Fibroblast of peridontal ligament (primary cell): ENCODE measurements around the gene HRH3.

Experiments used
- DNase-seq: peaks from one replicate; pipeline ENCODE4 v3.0.0-alpha.2; 2010; ENCODE audit errors: extremely low read depth

HRH3 gene

DNA sequence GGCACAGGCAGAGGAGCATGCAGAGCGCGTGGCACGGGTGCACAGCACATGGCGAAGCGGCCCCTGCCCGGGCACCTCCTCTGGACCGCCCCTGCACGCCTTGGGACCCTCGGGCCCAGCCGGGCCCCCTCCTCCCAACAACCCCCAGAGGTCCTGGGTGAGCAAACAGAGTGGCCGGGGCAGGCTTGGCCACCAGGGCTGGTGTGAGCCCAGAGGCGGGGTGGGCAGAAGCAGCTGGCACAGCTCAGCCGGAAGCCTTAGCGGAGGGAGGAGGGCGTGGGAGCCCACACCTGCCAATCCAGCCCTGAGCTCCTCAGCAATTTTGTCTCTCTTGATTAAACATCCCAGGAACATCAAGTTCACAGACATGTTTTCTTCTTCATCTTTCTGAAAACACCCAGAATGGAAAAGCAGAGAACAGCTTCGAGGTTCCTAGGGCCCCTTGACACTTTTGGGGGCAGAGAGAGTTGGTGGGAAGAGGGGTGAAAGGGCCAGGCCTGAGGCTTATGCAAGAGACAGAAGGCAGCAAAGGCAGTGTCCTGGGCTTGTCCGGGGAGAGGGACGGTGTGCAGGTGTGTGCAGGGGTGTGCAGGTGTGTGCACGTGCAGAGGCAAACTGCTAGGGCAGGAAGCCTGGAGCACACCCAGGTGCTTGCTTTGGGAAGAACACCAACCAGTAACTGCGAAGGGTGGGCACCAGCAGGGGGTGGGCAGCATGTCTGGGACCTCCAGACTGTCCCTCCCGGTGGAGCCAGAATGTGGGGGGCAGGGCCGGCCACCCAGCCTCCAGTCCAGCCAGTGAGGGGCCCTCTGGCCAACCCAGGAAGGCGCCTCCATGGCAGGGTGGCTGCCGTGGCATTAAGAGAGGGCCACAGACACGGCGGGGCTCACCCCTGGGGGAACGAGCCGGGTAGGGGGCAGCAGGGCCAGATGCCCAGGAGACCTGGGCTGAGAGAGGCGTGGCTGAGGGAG is 4.8 kb downstream of the HRH3 start:
- DNase-seq = no peak

DNA sequence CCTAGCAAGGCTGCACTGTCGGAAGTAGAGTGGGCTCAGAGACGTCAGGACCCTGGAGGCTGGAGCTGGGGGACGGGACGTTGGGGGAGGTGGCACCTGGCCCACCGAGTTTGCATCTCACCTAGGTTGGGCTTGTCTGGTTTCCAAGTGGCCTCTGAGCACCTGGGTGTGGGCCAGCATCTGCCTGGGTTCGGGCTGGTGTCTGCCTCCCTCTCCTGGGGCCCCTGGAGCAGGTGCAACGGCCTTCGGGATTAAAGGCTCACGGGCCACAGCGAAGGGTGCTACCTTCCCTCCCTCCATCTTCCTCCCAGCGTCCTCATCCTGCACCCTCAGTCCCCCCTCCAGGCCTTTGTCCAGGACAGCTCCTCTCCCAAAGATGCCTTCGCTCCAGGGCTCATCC is 6.0 kb downstream of the HRH3 start:
- no peak for DNase-seq

DNA sequence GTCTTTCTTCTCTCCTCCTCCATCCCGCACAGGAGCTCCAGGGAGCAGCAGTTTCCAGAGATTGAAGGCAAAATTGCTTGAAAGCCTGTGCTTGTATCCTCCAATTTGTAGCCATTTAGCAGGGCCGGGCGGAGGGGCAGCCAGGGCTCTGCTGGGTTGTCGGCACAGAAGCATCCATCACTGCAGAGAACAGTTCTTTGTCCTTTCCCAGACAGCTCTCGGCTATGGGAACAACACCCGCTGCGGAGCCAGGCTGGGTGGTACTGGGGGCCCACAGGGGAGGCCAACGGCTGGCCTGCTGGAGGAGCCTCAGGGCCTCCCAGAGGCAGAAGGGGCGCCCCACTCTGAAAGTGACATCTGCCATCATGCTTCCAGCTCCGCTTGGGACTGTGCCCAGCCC is 7.8 kb downstream of the HRH3 start:
- DNase-seq = no peak

DNA sequence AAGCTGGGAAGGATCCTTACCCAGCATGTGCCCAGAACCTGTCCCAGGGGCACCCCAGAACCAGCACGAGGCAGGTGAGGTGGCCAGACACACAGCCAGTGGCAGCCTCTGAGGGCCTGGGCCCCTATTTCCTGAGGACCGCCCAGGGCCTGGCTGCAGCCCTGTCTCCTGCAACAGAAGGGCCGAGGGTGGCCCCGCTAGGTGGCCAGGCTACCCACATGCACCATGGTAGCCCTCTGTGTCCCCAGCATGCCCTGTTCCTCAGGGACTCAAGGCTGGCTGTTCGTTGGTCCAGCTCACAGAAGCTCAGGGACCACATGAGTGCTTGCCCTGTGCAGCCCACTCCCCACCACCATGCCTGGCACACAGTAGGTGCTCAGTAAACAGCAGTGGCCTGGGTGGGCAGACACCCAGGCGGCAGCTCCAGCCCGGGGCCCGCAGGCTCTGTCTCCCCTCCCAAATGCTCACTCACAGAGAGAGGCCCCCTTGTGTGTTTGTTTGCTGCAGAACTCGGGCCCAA is 8.2 kb downstream of the HRH3 start:
- DNase-seq = no peak

DNA sequence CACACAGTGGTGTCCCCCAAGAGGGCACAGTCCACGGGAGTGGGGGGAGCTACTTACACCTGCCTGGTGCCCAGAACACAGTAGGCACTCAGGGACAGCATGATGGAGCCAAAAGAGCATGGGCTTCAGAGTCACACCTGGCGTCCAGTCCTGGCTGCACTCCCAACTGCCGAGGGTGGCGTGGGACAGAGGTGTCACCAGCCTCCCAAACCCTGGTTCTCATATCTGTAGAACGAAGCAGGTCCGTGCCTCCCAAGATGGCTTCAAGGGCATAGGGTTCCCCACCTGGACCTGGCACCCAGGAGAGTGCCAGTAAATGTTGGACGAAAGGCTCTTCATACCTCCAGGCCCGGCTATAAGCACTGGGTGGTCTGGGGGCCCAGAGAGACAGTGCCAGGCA is 8.9 kb downstream of the HRH3 start:
- no peak for DNase-seq

DNA sequence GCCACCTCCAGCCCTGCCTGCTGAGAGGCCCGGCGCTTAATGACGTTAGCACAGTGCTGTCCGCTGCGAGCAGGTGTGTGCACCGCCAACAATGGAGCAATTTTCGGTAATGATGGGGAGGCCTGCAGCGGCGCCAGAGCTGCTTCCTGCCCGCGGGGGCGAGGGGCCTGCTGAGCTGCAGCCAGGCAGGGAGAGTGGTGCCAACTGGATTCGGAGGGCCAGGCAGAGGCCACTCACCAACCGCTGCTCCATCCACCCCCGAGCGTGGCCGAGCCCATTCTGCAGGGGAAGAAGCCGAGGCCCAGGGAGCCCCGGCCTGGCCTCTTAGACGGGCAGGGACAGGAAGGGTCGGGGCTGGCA is 9.6 kb downstream of the HRH3 start:
- no peak for DNase-seq

DNA sequence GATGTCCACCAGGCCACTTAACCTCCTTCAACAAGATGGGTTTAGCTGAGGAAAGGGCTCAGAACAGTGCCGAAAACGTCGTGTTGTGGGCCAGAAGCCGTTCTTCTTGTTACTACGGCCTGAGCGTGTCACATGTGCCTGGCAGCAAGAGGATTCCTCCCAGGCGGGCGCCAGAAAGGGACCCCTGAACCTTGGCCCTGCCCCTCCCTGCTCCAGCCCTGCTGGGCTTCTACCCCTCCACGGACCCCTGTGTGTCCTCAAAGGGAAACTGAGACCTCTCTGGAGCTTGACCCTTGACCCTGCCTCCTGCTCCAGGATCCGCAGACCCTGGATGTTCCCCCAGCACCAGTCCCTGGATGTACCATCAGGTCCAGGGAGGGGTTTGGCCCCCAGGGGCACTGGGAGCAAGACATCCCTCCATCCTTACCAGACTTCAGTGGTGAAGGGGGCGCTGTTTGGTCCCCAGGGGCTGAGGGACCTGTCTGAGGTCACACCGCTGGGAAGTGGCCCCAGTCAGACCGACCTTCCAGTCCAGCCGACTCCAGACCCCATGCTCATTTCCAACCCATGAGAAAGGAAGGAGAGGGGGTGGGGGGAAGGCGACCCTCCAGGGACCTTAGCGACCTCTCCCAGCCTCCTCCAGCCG is 10.1 kb downstream of the HRH3 start:
- DNase-seq = no peak

DNA sequence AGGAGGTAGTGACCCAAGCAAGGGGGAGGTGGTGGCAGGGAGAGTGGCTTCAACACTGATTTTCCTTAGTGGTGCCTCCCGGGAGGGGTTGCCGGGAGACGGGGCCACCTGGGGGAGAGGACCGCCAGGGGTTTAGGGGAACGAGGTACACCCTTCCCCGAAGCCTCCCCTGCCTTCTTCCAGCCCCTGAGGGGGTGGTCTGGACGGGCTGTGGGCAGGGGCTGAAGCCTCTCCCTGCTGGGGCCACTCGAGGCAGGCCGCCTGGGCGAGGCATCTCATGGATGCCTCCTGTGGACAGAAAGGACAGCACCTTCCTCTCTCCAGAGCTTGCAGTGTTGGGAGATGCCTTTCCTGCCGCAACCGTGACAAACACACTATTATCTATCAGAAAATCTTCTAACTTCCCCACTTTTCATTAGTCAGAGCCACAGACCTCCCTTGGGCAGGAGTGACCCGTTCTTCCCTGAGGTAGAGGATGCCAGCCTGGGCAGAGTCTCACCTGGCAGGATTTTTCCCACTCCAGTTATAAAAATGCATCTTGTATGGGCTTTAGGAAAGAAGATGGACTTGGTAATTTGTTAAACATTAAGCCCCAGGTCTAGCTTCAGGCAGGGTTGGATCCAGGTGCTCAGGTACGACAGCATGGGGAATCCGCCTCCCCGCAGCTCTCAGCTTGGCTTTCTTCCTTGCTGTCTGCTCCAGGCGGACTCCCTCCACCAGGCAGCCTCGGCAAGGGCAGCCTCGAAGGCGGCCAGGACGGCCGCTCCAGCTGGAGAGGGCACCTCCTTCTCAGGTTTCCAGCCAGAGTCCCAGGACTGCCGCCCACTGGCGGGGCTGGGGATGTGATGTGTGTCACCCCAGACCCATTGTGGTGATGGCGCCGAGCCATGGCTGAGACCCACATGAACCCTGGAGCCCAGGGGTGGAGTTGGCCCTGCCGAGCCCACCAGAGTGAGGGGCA is 11.0 kb downstream of the HRH3 start:
- no peak for DNase-seq

DNA sequence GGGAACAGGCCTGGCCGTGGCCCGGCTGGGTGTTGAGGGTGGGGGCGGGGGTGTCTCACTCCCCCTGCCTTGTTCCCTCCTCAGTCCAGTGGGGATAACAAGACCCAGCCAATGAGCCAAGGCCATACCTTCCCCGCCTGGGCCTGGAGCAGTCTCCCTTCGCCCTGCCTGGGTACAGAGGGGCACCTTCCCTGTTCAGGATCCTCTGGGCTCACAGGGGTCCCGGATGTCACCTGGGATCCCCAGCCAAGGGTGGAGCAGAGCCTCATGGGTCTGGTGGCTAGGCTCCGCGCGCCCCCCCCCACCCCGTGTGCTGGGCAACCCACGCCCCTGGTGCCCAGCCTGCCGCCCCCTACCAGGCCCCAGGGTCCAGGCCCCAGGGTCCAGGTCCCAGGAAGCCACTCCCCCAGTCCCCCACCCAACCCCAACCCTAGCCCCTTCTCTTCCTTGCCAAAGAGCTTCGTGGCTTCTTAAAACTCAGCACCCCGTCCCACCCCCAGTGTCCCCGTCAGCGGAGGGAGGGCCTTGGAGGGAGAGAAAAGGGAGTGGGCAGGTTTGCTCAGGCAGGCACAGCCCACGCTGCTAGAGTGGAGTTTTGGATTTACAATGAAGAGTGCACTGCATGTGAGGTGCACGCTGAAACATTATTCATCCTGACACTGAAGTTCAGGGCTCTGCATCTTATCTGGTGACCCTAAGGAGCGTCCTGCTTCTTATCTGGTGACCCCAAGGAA is 11.8 kb downstream of the HRH3 start:
- no peak for DNase-seq

DNA sequence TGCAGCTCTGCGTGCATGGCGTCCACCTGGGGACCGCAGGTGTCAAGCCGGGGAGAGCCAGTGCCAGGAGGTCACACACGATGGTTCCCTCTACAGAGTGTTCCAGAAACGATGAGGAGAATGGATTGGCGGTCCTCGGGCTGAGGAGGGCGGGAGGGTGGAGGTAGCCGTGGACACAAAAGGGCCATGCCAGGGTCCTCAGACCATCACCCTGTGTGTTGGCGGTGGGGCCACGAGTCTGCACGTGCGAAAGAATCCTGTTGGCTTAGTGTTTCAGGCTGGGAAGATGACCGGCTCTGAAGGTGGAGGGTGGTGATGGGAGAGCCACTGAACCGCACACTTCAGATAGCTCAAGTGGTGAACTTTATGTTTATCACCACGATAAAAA is 13.7 kb downstream of the HRH3 start:
- no peak for DNase-seq

DNA sequence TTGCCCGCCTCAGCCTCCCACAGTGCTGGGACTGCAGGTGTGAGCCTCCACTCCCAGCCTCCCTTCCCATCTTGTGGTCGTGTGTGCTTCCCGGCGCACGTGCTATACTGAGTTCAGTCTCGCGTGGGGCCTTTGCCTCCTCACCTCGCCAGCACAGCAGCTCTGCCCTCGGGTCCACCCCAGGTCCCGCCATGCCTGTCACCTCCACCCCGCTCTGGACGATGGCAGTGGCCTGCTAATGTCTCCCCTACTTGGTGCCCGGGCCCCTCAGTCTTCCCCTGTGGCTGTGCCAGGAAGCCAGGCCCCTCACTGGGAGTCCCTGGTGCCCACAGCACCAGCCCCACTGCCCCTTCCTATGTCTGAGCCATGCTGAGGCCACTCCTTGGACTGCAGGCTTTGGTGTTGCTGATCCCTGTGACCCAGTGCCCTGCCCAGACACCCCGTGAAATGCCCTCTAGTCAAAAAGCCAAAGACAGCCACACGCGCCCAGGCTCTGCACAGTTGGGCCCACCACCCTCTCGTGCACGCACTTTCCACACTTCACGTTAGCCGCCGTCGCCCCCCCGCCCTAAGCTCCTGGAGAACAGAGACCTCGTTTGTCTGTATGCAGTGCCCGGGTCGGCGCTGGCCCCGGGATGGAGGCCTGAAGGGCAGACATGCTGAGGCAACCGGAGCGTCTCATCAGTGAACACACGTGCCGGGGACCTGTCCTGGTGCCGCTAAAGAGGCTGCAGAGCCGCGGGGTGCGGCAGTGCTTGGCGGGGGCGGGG is 14.3 kb downstream of the HRH3 start:
- no peak for DNase-seq

DNA sequence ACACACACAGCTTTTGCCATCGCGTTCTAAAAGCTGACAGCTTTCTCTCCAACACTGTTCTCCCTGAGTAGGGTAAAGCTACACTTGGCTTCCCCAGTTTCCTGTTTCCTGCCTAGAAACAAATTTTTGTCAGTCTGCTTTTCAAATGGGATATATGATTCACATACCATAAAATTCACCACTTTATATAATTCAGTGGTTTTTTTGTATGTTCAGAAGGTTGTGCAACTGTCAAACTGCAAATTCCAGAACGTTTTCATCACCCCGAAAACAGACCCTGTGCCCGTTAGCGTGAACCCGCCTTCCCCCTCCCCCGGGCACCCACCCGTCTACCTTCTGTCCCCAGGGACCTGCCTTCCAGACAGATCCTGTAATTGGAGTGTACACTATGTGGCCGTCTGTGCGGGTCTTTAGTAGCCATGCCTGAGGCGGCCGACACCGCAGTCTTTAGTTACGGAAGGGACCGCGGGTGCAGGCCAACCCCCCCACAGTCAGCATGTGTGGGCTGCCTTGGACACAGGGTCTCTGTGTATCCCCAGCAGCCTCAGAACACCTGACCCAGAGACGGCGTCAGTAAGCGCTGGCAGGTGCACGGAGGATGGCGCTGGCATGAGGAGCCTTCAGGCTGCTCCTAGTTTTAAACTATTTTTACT is 16.6 kb downstream of the HRH3 start:
- no peak for DNase-seq

DNA sequence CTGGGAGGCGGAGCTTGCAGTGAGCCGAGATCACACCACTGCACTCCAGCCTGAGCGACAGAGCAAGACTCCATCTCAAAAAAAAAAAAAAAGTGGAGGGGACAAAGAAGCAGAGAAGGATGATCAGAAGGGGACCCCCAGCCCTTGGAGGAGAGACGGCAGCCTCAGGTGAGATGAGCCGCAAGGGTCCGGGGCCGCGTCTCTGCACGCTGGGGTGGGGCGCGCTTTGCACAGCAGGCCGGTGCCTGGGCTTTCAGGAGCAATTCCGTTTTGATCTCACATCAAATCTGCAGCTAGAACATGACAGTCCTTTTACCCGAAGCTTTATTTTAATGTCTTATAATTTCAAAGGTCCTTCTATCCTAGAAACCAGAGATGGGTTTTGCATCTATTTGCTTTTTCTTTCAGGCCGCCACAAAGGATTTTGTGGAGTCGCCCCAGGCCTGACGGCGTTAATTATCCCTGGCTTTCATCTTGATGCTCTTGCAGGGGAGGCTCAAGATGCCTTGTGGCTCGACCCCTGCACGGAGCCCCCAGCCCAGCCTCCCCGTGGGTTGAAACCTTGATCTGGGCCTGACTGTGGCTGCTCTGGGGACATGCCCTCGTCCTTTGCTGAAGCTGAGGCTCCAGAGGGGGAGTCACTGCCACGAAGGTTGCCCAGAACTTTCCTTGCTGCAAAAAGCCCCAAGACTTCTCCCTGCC is 17.3 kb downstream of the HRH3 start:
- no peak for DNase-seq

DNA sequence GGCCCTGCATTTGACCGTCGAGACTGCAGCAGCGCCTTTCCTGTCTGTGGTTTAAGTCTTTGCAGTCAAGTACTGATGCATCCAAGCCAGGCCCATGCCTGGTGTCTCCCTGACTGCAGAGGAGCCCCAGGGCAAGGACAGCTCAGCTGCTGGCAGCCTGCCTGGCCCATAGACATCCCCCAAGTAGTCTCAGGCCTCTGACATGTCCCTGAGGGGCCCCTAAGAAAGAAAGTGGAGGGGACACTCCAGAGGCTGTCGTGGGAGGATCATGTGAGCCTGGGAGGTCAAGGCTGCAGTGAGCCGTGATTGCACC is 18.0 kb downstream of the HRH3 start:
- DNase-seq = no peak

DNA sequence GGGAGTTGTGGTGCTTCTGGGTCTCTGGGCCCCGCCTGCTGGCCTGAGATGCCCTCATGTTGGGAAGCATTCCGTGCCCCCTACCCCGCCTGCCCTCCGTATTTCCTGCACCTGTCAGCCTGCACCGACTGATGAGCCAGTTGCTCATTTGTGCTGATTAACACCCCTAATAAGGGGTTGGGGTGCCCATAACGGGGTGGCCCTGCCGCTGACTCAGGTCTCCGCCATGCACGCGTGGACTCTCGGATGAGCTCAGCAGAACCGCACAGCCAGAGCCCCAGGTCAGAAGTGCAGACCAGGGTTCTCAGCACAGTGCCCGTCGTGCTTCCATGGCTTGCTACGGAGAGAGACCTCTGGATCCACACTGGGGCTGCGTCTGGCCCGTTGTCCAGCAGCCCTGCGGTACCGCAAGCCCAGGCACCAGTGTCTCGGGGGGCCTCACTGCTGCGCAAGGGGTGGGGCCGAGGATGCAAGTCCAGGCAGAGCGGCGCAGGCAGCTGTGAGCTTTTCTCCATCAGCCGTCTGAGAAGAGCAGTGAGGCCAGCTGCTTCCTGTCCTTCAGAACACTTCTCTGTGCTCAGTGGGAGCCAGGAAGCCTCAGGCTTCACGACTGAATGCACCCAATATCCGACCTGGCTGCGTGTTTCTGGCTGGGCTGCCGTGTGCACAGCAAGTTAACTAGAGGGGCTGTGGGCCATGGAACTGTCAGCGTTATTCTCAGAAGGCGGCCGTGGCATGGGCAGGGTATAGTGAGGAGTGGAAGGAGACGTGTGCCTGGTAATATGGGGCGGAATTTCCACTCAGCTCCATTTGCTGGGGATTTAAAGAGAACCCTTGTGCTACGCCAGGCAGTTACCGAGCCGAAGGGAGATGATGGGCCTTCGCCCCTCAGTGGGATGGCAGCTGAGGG is 18.6 kb downstream of the HRH3 start:
- no peak for DNase-seq

DNA sequence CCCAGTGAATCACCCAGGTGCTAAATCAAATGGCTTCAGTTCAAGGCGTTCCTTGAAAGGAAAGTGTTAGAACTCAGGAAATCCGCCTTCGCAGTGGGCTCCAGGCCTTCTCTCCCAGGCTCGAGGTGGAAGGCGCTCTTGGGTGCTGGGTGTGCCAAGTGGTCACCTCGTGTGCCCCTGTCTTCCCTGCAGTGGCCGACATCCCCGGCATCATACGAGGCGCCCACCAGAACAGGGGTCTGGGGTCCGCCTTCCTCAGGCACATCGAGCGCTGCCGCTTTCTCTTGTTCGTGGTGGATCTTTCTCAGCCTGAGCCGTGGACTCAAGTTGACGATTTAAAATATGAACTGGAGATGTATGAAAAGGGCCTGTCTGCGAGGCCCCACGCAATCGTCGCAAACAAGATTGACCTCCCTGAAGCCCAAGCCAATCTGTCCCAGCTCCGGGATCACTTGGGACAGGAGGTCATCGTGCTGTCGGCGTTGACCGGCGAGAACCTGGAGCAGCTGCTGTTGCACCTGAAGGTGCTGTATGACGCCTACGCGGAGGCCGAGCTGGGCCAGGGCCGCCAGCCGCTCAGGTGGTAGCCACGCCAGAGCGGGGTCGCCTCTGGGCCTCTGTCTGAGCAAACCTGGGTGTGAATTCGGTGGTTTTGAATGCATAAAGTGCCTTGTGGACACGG is 19.4 kb downstream of the HRH3 start:
- DNase-seq = no peak

DNA sequence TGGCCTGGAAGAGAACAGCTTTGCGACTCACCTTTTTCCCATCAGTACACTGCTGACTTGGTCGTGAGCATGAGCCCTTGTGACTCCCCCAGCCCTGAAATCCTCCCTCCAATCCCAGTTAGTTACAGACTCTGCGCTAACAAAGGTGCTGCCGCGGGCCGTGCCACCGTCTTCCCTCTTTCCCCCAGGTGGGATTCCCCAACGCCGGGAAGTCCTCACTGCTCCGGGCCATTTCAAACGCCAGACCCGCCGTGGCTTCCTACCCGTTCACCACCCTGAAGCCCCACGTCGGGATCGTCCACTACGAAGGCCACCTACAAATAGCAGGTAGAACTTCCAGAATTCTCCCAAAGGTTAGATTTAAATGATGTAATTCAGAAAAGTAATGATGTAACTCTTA is 21.1 kb downstream of the HRH3 start:
- DNase-seq = no peak

DNA sequence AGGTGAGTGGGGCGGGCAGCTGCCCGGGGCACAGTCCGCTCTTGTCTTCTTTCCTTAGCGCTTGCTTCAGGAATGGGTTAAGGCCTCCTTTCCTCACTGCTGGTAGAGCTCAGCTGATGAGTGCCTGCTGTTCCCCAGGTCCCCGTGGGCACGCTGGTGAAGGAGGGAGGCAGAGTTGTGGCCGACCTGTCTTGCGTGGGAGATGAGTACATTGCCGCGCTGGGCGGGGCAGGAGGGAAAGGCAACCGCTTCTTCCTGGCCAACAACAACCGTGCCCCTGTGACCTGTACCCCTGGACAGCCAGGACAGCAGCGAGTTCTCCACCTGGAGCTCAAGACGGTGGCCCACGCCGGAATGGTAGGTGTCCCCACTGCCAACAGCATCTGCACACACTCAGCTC is 21.6 kb downstream of the HRH3 start:
- DNase-seq = no peak
